Sciatic nerve (tissue), 2 donors: ENCODE results near the gene SNAPC4. TPM values are rescaled to one million over a fixed set of nuclear protein-coding genes. Genes with fewer than 3 reads are reported as not detected.
"Not testable (repeated sequence)": the region's sequence is repeated elsewhere in the genome, so short reads cannot be mapped to it uniquely, and the experiment has no call there.

Experiments used
- ATAC-seq: fragments of 200-7000 bp; cut with Tn5 transposase; one replicate; pipeline ENCODE4 v1.9.1; 2020; ENCODE audit warnings: mild to moderate bottlenecking, moderate library complexity
- DNase-seq: peaks from one replicate; pipeline ENCODE4 v3.0.0-alpha.2; 2020; ENCODE audit warnings: low spot score
- intact Hi-C: fragments of 100-400 bp; cut with DNase I; formaldehyde crosslinking; loops from one replicate; pipeline ENCODE4 v1.14.2; 2022
- total RNA-seq: library from RNA; stranded (reverse); fragmentation: NEBNext Ultra II Directional; extraction: Animal tissue kit (Norgen Biotek cat#: 25700); gene quantifications from one replicate; pipeline ENCODE4 v1.2.1, GENCODE V29; 2021
- donor health status: DM: no; HTN: no; CAD: no.
- donor health status: DM: no; HTN: no; CAD: no.

Gene SNAPC4
- total RNA-seq, 1 donor from 2014 or later = 9.9 TPM

DNA sequence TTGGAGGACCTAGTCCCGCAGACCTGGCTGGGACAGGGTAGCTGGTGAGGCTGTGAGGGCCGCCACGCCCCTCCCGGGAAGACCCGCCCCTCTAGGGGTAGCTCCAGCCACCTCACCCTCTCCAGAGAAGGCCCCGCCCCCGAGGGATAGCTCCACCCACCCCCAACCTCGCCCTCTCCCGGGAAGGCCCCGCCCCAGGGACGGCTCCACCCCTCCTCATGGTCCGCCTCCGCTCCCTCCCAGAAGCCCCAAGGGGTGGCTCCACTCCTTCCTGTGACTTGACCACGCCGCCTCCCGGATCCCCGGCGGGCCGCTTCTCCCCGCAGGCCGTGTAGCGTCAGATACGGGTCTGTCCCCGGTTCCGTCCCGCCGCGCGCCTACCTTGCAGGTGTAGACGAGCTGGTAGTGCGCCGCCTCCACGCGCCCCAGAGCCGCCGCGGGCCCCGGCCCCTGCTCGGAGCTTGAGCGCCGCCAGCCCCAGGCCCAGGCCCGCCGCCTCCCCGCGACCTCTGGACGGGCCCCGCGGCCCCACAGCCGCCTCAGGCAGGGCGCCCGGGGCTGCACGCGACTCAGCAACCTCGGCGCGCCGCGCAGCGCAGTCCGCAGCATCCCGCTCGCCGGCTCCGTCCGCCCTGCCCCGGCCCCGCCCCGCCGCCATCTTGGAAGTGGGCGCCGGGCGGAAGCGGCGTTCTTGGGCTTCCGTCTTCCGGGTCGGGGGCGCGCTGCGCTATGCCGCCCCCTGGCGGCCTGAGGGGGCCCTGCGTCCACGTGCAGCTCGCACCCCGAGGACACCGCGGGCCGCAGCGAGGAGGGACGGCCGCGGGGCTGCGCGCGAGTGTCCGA lies 36.6 kb downstream of the SNAPC4 start, which contains the start of gene DNLZ:
Gene DNLZ (minus strand): TSS at position 639 of the 843 bp plus-strand sequence. CDS start 30 bp downstream, at position 609.
- intact Hi-C loops = no loop called here
- ATAC-seq = peak; percentile 95
- peak; percentile 99 for DNase-seq

DNA sequence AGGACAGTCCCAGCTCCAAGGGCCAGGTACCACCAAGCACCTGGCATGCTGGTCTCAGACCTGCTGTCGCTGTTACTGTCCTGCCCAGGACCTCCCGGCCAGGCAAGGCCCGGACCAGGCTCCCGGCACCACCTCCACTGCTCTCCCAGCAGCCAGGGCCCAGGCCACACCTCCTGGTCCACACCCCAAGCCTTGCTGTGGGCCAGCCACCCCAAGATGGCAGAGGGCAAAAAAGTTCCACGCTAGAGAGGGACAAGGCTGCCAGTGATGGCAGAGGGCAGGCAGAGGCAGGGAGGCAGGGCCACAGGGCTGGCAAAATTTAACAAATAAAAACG lies 37.6 kb downstream of the SNAPC4 start:
- ATAC-seq (peak; percentile 8), DNase-seq (no peak)
- intact Hi-C loops = no loop called here

- intact Hi-C loops = no loop called here
- DNase-seq (no peak), ATAC-seq (peak; percentile 6)
These were observed 38.1 kb downstream of the SNAPC4 start for GRCh38 chr9:136361754-136362449.

DNA sequence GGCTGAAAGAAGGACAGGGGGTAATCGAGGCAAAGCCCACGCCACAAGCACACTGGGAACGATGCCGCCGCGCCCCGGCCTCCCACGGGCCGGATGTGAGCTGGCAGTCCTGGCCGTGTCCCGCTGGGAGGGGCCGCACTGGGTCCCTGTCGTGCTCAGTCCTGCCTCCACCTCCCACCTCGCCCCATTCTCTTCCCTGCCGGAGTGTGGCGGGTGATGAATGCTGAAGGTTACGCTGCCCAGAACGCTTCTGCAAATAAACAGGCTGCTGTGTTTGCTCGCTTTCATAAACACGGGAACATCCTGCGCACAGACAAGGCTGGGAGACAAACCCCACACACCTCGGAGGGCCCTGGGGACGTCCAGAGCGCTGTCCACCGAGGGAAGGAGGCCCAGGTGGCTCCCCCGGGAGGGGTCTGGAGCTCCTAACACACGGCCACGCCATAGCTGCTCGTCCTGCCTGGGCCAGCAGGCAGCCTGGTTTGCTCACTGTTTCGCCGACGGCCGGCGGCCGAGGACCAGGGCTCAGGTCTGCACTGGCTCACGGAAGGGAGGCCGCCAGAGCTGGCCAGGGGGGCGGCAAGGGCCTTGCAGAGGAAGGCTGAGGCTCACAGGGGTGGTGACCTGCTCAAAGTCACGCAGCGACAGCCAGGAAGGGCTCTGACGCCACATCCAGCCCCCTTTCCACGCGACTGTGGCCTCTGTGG lies 38.8 kb downstream of the SNAPC4 start:
- DNase-seq (no peak), ATAC-seq (no peak)
- intact Hi-C loops = no loop called here

GRCh38 chr9:136359774-136360718 lies 39.9 kb downstream of the SNAPC4 start:
- ATAC-seq (no peak), DNase-seq (no peak)
- intact Hi-C loops = no loop called here

DNA sequence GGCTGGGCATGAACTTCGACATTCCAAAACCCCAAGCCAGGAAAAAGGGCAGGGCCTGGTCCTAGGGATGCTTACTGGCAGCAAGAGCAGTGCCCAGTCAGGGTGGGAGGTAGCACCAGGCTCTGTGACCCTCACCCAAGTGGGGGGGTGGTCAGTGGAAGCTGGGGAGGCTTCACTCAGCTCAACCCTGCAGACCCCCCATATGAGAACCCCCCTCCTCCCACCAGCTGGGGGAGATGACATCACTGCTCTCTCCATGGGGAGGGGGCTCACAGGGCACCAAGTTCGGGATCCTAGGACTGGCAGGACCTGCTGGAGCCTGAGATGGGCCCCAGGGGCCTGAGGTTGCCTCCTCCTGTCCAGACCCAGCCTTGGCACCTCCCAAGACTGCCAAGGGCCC lies 41.1 kb downstream of the SNAPC4 start:
- intact Hi-C loops = no loop called here
- ATAC-seq (no peak), DNase-seq (no peak)

DNA sequence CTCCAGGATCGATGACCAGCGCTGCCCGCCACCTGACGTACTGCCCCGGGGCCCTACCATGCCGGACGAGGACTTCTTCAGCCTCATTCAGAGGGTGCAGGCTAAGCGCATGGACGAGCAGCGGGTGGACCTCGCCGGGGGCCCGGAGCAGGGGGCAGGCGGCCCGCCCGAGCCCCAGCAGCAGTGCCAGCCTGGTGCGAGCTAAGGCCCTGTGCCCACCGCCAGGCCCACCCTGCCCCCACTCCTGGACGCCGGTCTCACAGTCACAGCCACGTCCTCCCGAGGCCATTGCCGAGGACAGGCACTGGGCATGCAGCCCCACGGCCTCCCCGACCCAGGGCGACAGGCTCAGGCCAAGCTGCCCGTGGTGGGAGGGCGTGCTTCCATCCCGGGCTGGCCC lies 42.0 kb downstream of the SNAPC4 start:
- DNase-seq = no peak
- intact Hi-C loops = no loop called here

DNA sequence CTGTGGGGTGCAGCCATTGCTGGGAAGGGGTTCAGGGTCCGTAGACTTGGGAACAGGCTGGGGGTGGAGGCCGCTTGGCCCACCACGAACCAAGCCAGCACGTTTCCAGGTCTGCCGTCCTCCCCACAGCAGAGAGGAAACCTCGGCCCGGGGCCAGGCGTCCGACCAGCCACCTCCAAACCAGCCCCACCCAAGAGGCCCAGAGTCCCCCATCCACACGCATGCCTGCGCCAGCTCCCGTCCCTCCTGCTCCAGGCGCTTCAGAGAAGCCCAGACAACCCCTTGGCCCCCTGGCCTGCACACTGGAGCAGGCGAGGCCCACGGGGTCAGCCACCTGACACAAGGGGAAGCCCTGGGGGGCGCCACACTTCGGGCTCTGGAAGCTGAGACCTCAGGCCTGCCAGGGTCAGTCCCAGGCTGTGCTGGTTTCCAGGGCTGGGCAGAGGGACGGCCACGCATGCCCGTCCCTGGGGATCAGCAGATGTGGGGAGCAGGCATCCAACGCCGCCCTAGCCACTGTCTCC lies 42.7 kb downstream of the SNAPC4 start:
- intact Hi-C loops = no loop called here
- DNase-seq (no peak), ATAC-seq (no peak)

More for the DNA sequence above, 42.0 kb downstream of the SNAPC4 start:
- ATAC-seq = no peak

- ATAC-seq (peak; percentile 4), DNase-seq (no peak)
- intact Hi-C loops = no loop called here
These were observed 44.1 kb downstream of the SNAPC4 start for GRCh38 chr9:136355616-136356557.

DNA sequence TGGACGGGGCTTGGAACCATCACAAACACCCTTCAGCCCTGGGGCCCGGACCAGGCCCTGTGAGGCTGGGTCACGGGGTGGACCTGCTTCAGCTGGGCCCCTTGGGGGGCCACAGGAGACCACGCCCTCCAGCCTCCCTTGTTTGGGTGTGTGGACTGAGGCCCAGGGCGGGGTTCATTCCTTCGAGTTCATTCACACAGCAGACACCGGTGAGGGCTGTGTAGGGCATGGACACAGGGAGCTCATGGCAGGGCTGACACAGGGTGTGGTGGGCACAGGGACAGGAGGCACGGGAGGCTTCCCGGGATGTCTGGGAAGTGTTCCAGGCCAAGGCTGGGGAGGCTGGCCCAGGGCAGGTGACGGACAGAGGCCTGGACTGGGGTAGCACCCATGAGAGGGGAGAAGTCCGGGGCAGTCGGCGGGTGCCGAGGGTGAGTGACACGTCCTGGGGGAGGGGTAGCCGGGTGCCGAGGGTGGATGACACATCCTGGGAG lies 45.3 kb downstream of the SNAPC4 start:
- intact Hi-C loops = no loop called here
- no peak for DNase-seq
- peak; percentile 18 for ATAC-seq

DNA sequence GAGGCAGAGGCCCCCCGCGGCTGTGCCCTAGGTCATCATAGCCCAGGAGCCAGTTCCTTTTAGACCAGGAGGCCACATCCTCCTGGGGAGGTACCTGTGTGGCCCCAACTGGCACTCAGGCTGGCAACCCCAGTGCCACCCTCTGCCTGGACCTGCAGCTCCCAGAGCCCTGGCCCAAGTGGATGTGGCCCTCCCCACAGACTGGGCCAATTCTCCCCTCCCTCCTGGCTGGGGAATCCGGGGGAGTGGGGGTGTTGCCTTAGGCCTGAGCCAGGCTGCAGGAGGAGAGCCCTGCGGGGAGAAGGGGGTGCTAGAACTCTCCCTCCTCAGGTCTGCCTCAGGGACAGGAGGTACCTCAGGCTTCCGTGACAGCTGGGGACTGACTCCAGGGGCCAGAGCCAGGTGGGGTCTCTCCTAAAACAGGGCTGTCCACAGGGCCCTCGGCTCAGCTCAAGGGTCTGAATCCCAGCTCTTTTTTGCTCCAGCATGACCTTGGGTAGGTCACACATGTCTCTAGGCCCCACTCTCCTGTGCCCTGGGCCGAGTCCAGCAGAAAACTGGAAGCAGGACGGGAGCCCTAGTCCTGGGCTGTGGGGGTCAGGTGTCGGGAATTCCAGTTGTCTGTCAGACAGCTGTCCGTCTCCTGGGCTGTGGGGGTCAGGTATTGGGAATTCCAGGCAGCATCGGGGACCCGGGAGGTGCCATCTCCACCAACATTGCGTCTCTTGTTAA lies 46.0 kb downstream of the SNAPC4 start:
- intact Hi-C loops = no loop called here
- peak; percentile 4 for ATAC-seq
- DNase-seq = no peak

DNA sequence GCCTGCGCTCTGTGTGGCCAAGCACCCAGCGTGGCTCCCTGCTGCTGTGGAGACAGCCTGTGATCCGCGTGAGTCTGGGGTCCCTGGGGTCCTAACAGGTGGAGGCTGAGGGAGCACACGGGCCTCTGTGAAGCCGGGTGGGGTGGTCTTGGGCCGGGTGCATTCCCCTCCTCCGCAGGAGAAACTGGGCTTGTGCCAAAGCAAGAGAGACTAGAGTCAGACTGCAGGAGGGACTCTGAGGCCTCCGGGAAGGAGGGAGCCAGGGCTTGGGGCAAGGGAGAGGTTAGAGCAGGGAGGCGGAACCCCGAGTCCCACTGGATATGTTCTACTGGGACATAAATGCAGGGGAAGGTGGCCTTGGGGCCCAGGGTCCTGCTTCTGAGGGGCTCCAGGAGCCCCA lies 46.9 kb downstream of the SNAPC4 start:
- DNase-seq = no peak
- intact Hi-C loops = no loop called here
- no peak for ATAC-seq

DNA sequence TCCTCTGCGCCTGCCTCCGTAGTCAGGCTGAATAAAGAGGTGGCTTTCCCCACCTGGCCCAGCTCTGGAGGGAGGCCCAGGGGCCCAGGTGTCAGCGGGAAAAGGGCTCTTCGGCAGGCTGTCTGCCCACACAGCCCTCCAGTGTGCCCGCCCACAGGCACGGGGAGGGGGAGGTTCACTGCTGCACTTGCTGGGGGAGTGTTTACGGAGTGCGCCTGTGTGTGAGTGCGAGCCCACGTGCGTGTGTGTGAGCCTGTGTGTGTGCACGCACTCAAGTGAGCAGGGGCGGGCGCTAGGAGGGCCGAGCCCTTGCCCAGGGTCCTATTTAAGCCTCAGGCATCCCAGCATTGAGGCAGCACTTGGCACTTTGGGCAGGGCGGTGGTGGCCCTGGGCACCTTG lies 47.3 kb downstream of the SNAPC4 start:
- no peak for DNase-seq
- intact Hi-C loops = no loop called here
- peak; percentile 5 for ATAC-seq

GRCh38 chr9:136351868-136352267 lies 48.1 kb downstream of the SNAPC4 start:
- ATAC-seq, DNase-seq, intact Hi-C loops: not testable (repeated sequence)

DNA sequence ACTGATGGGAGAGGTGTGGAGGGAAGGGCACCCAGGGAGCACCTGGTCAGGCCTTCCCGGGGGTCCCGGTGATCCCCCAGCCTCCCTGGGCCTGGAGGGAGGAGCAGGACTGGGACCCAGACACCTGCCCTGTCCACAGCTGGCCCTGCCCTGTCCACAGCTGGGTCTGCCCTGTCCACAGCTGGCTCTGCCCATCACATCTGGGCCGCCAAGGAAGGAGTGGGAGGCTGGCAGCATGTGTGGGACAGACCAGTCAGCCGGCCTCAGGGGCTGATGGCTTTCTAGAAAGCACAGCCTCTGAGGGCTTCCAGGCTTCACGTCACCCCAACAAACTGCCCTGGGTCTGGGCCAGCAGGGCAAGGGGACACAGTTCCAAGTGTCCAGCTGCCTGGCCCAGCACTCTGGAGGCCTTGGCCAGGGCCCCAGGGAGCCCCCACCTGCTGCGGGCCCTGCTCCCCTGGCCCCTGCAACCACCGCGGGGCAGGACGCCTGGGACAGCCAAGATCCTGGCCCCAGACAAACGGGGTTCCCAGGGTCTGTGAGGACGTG lies 48.6 kb downstream of the SNAPC4 start:
- DNase-seq = no peak
- intact Hi-C loops = no loop called here
- ATAC-seq = no peak
